ENCODE results near the gene S100A4. TPM values are rescaled to one million over a fixed set of nuclear protein-coding genes. Genes with fewer than 3 reads are reported as not detected.

S100A4 gene
- total and polyA plus RNA-seq, 4 donors, result 44.0 to 2,351 (median 762) TPM

GRCh38 chr1:153533689-153534201 lies 11.9 kb downstream of the S100A4 start:
- DNase-seq (no peak), ATAC-seq (ENCODE audit: insufficient read depth, low FRiP score) (peak; percentile 9)
- Histone ChIP-seq H3K36me3 (ENCODE audit: control insufficient read depth in 4 of 4, insufficient read depth in 4 of 4, low read length in 4 of 4) (peaks cover 0 to 3% (median 0%) of the 10 kb centered on the region in 4 donors), H3K27ac (ENCODE audit: low read depth in 1 of 2, low read length in 1 of 2) (peak overlapping the region; percentile 52 to 99), H3K9me3 (ENCODE audit: control insufficient read depth in 4 of 4, insufficient read depth in 3 of 4, low read length in 3 of 4) (no peaks in the 10 kb centered on the region), H3K4me1 (ENCODE audit: control insufficient read depth in 5 of 5, insufficient read depth in 5 of 5, low read length in 5 of 5) (peaks cover 0 to 32% (median 16%) of the 10 kb centered on the region in 5 donors), H3K4me3 (peak overlapping the region; percentile 32), H3K27me3 (ENCODE audit: control insufficient read depth in 3 of 3, insufficient read depth in 3 of 3, low read length in 2 of 3) (no peaks in the 10 kb centered on the region), H3K9ac (ENCODE audit: insufficient read depth in 1 of 2, low read length in 2 of 2) (no peak overlapping the region)
- no peak for TF ChIP-seq CTCF (IDR thresholded peaks at IDR 0.05; ENCODE audit: control extremely low read depth, extremely low read depth)
- 34 to 64% methylated on average over 13 of the region's 13 CpGs for WGBS, 2 donors

GRCh38 chr1:153532769-153533599 lies 12.6 kb downstream of the S100A4 start:
- TF ChIP-seq CTCF (IDR thresholded peaks at IDR 0.05; ENCODE audit: control extremely low read depth, extremely low read depth), result peak; percentile 92
- H3K27me3 ChIP-seq (ENCODE audit: control insufficient read depth in 3 of 3, insufficient read depth in 3 of 3, low read length in 2 of 3), result no peaks in the 10 kb centered on the region
- ATAC-seq (ENCODE audit: insufficient read depth, low FRiP score) (peak; percentile 36), DNase-seq (peak; percentile 86 to 89 (median 87))
- H3K9me3 ChIP-seq (ENCODE audit: control insufficient read depth in 4 of 4, insufficient read depth in 3 of 4, low read length in 3 of 4), result no peaks in the 10 kb centered on the region
- peaks cover 0 to 3% (median 0%) of the 10 kb centered on the region in 4 donors for H3K36me3 ChIP-seq (ENCODE audit: control insufficient read depth in 4 of 4, insufficient read depth in 4 of 4, low read length in 4 of 4)
- H3K4me1 ChIP-seq (ENCODE audit: control insufficient read depth in 5 of 5, insufficient read depth in 5 of 5, low read length in 5 of 5), result peaks cover 0 to 32% (median 16%) of the 10 kb centered on the region in 5 donors
- no peak overlapping the region for H3K9ac ChIP-seq (ENCODE audit: insufficient read depth in 1 of 2, low read length in 2 of 2)
- 20 to 23% methylated on average over 34 of the region's 34 CpGs for WGBS, 2 donors
- peak overlapping the region; percentile 2 to 99 for H3K27ac ChIP-seq (ENCODE audit: low read depth in 1 of 2, low read length in 1 of 2)
- no peak overlapping the region for H3K4me3 ChIP-seq

GRCh38 chr1:153532181-153532580 lies 13.4 kb downstream of the S100A4 start:
- no peak overlapping the region for H3K27ac ChIP-seq (ENCODE audit: low read depth in 1 of 2, low read length in 1 of 2)
- 79 to 89% methylated on average over 2 of the region's 2 CpGs for WGBS, 2 donors

More at GRCh38 chr1:153532181-153532580, 13.4 kb downstream of the S100A4 start:
- TF ChIP-seq CTCF (IDR thresholded peaks at IDR 0.05; ENCODE audit: control extremely low read depth, extremely low read depth), result no peak
- Histone ChIP-seq H3K36me3 (ENCODE audit: control insufficient read depth in 4 of 4, insufficient read depth in 4 of 4, low read length in 4 of 4) (peaks cover 0 to 3% (median 0%) of the 10 kb centered on the region in 4 donors), H3K27me3 (ENCODE audit: control insufficient read depth in 3 of 3, insufficient read depth in 3 of 3, low read length in 2 of 3) (no peaks in the 10 kb centered on the region), H3K9ac (ENCODE audit: insufficient read depth in 1 of 2, low read length in 2 of 2) (no peak overlapping the region), H3K9me3 (ENCODE audit: control insufficient read depth in 4 of 4, insufficient read depth in 3 of 4, low read length in 3 of 4) (no peaks in the 10 kb centered on the region), H3K4me3 (no peak overlapping the region), H3K4me1 (ENCODE audit: control insufficient read depth in 5 of 5, insufficient read depth in 5 of 5, low read length in 5 of 5) (peaks cover 0 to 32% (median 16%) of the 10 kb centered on the region in 5 donors)
- no peak for ATAC-seq (ENCODE audit: insufficient read depth, low FRiP score)
- no peak for DNase-seq

All from lung (tissue), 12 donors.